ENCODE results near the gene PDZD2.

DNA sequence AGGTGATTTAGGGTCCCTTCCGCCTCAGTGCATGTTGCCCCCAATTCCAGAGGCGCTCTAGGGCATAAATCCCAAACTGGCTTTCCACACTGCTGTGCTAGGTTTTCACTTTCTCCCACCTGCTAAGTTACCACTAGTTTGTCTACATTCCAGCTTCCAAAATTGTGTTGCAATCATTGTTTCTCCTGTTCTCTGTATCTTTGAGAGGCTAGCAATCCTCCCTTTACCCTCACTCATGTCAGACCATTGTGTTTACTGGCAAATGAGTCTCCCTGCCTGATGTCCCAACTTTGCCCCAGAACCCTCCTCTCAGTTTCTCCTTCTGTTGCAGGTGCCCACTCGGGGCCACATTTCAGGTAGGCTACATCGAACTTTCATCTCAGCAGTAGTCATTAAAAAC, 221.3 kb downstream of the PDZD2 start:
- TF ChIP-seq, protein P1, sequence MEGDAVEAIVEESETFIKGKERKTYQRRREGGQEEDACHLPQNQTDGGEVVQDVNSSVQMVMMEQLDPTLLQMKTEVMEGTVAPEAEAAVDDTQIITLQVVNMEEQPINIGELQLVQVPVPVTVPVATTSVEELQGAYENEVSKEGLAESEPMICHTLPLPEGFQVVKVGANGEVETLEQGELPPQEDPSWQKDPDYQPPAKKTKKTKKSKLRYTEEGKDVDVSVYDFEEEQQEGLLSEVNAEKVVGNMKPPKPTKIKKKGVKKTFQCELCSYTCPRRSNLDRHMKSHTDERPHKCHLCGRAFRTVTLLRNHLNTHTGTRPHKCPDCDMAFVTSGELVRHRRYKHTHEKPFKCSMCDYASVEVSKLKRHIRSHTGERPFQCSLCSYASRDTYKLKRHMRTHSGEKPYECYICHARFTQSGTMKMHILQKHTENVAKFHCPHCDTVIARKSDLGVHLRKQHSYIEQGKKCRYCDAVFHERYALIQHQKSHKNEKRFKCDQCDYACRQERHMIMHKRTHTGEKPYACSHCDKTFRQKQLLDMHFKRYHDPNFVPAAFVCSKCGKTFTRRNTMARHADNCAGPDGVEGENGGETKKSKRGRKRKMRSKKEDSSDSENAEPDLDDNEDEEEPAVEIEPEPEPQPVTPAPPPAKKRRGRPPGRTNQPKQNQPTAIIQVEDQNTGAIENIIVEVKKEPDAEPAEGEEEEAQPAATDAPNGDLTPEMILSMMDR (conservative IDR thresholded peaks at IDR 0.05) = no peak
- no peak for TF ChIP-seq EZH2 (IDR thresholded peaks at IDR 0.05; ENCODE audit: low read depth)

Measured in PC-9 (cell line).